WI38 (cell line): Measurements from ENCODE around the gene CHSY1.

ENCODE experiments used
- H3K4me3 ChIP-seq: 2 replicates; pipeline ENCODE4 v1.5.1; 2011; ENCODE audit warnings: low read depth, mild to moderate bottlenecking, control low read depth, low read length
- CTCF ChIP-seq: IDR thresholded peaks from 2 replicates; pipeline ENCODE4 v1.5.1; 2012; ENCODE audit warnings: low read depth, mild to moderate bottlenecking, control low read depth, low read length

CHSY1 gene

DNA sequence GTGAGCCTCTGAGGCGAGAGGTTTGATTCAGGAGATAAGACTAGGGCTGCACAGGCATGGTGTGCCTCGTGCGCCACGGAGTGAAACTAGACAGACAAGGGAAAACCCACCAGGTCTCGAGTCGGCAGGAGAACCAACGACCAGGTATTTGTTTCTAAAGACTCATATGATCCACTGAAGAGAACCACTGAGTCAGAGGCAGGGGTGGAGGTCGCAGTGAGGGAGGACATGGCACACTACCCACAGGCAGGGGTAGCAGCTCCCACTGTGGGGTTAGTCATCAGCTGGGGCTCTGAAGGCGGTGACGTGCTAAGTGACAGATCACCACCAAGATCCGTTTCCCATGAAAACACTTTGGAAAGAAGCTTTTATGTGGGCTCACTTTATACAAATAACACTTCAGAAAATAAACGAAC is 45.7 kb downstream of the CHSY1 start:
- no peak for TF ChIP-seq CTCF
- H3K4me3 ChIP-seq, result peak overlapping the region; percentile 17

- no peak for TF ChIP-seq CTCF
These were observed 46.9 kb downstream of the CHSY1 start for GRCh38 chr15:101204739-101205535.

DNA sequence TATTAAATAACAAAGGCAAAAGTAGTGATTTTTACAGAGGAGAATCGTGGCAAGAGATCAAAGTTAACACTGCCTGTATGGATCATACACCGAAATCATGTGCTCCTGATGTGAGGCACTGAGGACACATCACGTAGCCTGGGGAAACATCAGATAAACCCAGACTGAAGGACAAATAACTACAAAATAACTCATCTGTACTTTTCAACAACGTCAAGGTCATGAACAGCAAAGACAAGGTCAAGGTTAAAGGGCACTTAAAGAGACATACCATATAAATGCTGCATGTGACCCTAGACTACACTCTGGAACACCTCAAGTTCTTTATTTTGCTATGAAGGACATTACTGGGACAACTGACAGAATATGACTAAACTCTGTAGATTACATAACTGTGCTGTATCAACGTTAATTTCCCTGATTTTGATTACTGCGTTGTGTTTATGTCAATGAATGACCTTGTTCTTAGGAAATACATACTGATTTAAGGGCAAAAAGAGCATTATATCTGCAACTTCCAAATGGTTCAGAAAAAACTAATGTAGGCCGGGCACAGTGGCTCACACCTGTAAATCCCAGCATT is 48.1 kb downstream of the CHSY1 start:
- TF ChIP-seq CTCF, result no peak
- H3K4me3 ChIP-seq, result no peak overlapping the region

More at GRCh38 chr15:101204739-101205535, 46.9 kb downstream of the CHSY1 start:
- no peak overlapping the region for H3K4me3 ChIP-seq

DNA sequence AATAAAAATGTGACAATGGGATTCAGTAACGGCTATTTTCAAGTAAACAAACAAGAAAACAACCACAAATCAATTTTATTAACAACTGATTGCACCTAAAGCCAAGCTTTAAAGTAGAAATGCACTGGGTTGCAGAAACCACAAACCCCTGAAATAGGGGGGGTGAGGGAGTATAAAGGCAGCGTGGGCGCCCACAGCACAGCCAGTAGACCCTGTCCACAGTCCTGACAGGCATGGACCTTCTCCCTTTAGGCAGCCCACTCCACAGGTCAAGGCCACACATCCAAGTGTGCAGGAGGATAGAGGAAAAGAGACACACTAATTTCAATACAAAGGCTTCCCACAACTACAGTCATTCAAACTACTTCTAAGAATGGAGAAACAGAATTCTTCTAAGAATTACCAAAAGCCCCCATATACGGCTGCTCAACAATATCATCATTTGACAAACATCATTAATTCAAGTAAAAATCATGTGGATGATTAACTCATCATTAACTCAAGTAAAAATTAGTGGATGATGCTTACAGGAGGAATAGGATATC is 48.7 kb downstream of the CHSY1 start:
- H3K4me3 ChIP-seq, result no peak overlapping the region
- TF ChIP-seq CTCF, result no peak

- no peak for TF ChIP-seq CTCF
- peak overlapping the region; percentile 39 for H3K4me3 ChIP-seq
These were observed 50.3 kb downstream of the CHSY1 start for GRCh38 chr15:101201411-101202174.

DNA sequence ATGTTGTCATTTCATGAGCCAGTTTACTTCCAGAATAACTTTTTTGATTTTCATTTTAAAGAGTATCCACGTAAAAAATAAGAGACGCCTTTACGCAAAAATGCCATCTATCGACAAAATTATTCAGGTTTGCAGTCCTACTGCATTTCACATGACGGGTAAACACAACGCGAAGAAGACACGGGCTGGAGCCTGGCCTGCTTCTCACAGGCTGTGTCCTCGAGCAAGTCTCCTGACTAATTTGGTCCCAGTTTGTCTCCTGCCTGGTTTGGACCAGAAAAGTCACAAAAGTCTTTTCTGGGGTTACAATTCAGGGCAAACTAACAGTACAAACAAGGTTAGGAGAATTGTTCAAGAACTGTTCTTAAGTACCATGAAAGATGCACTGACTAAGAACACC is 51.7 kb downstream of the CHSY1 start:
- H3K4me3 ChIP-seq, result peak overlapping the region; percentile 39
- TF ChIP-seq CTCF, result no peak
